HCT116 (cell line): ENCODE measurements around the gene CYB5B. TPM values are rescaled to one million over a fixed set of nuclear protein-coding genes. Genes with fewer than 3 reads are reported as not detected.

ENCODE experiments used
- ATAC-seq: fragments of 200-7000 bp; cut with Tn5 transposase; 2 replicates; pipeline ENCODE4 v1.9.1; 2020; ENCODE audit warnings: mild to moderate bottlenecking, moderate library complexity
- BruUV-seq: library from RNA; stranded (reverse); fragments of 400-500 nt; replicated peaks from 2 replicates; lab custom pipeline; 2021; lab: Mats Ljungman, UMichigan
- CTCF ChIA-PET: fragments of 300-600 bp; sonication (Branson Sonifier 250); formaldehyde crosslinking; loops from one replicate; lab custom pipeline; 2021; ENCODE audit warnings: antibody characterized with exemption; lab: Charles Lee
- POLR2A ChIA-PET: fragments of 300-600, 350-600 bp; sonication (Branson Sonifier 250); formaldehyde crosslinking; loops from one replicate; lab custom pipeline; 2021; ENCODE audit warnings: antibody characterized with exemption; lab: Charles Lee
- RAD21 ChIA-PET, 2 experiments: fragments of 300-600 bp; sonication (Branson Sonifier 250); formaldehyde crosslinking; loops; one replicate each; lab custom pipeline; 2023; ENCODE audit warnings: low total read pairs in 2 of 2; ENCODE audit not compliant: uncharacterized antibody in 2 of 2, unreplicated experiment in 2 of 2, low non-redundant PET in 1 of 2; lab: Charles Lee
- DNase-seq: peaks from one replicate; pipeline ENCODE4 v3.0.0-alpha.2; 2010; ENCODE audit warnings: low read depth, low spot score
- H2AFZ ChIP-seq: fragments of 200-600 bp; shearing (Covaris generic), sonication (generic); 2 replicates; pipeline ENCODE4 v1.6.1; 2017; ENCODE audit warnings: low read depth, mixed run types, mixed read lengths, antibody characterized with exemption, low read length; ENCODE audit not compliant: poor library complexity, severe bottlenecking
- H3K27ac ChIP-seq: 2 replicates; pipeline ENCODE4 v1.5.1; 2012; ENCODE audit warnings: low read depth, low read length
- H3K27me3 ChIP-seq: fragments of 200-600 bp; sonication (generic); 2 replicates; pipeline ENCODE4 v1.6.1; 2016; ENCODE audit warnings: mixed run types, low read length, mixed read lengths; ENCODE audit not compliant: insufficient read depth
- H3K36me3 ChIP-seq, 2 experiments: fragments of 200-500 bp in 1 of 2; fragments of 200-600 bp in 1 of 2; sonication (Bioruptor generic) in 1 of 2; sonication (generic) in 1 of 2; 2 replicates each; pipeline versions ENCODE4 v1.5.1 to v1.6.1; 2014 to 2016; ENCODE audit warnings: low read length in 2 of 2, inconsistent platforms in 1 of 2, mixed read lengths in 1 of 2, mixed run types in 1 of 2; ENCODE audit not compliant: insufficient read depth in 2 of 2, control insufficient read depth in 1 of 2
- H3K4me1 ChIP-seq, 2 experiments: fragments of 200-600 bp in 1 of 2; sonication (generic) in 1 of 2; 2 replicates each; pipeline versions ENCODE4 v1.5.1 to v1.6.1; 2012 to 2017; ENCODE audit warnings: low read length in 2 of 2, inconsistent platforms in 1 of 2, mild to moderate bottlenecking in 1 of 2, mixed read lengths in 1 of 2, mixed run types in 1 of 2, moderate library complexity in 1 of 2; ENCODE audit not compliant: insufficient read depth in 2 of 2, control insufficient read depth in 1 of 2
- H3K4me2 ChIP-seq: fragments of 200-600 bp; sonication (generic); 2 replicates; pipeline ENCODE4 v1.6.1; 2017; ENCODE audit warnings: mixed run types, low read length, mixed read lengths
- H3K4me3 ChIP-seq, 2 experiments: fragments of 200-600 bp in 1 of 2; sonication (generic) in 1 of 2; replicated peaks in 1 of 2; 2 replicates each; pipeline ENCODE4 v1.5.1; 2011 to 2016; ENCODE audit warnings: low read length in 2 of 2, control low read depth in 1 of 2, low read depth in 1 of 2, mild to moderate bottlenecking in 1 of 2, mixed read lengths in 1 of 2, mixed run types in 1 of 2
- H3K79me2 ChIP-seq: fragments of 200-600 bp; sonication (generic); 2 replicates; pipeline ENCODE4 v1.6.1; 2017; ENCODE audit warnings: mild to moderate bottlenecking, mixed run types, low read length, moderate library complexity, mixed read lengths; ENCODE audit not compliant: insufficient read depth
- H3K9ac ChIP-seq: fragments of 200-600 bp; sonication (generic); 2 replicates; pipeline ENCODE4 v1.6.1; 2016; ENCODE audit warnings: low read length, mixed read lengths
- H3K9me2 ChIP-seq: fragments of 200-600 bp; sonication (generic), shearing (Covaris generic); 2 replicates; pipeline ENCODE4 v1.6.1; 2017; ENCODE audit warnings: mixed run types, mild to moderate bottlenecking, moderate library complexity; ENCODE audit not compliant: insufficient read depth
- H3K9me3 ChIP-seq, 2 experiments: fragments of 200-500 bp in 1 of 2; fragments of 200-600 bp in 1 of 2; sonication (Bioruptor generic) in 1 of 2; sonication (generic) in 1 of 2; 2 replicates each; pipeline ENCODE4 v1.6.1; 2014 to 2017; ENCODE audit warnings: low read length in 2 of 2, mixed read lengths in 2 of 2, inconsistent platforms in 1 of 2, low read depth in 1 of 2, mild to moderate bottlenecking in 1 of 2, mixed run types in 1 of 2, moderate library complexity in 1 of 2; ENCODE audit not compliant: control insufficient read depth in 1 of 2, insufficient read depth in 1 of 2
- H4K20me1 ChIP-seq: fragments of 200-600 bp; sonication (generic), shearing (Covaris generic); 2 replicates; pipeline ENCODE4 v1.6.1; 2017; ENCODE audit warnings: mixed run types, mild to moderate bottlenecking, moderate library complexity; ENCODE audit not compliant: insufficient read depth
- CEBPB ChIP-seq: IDR thresholded peaks from 2 replicates; pipeline ENCODE4 v1.6.1; 2012; ENCODE audit warnings: low read depth
- ELF1 ChIP-seq: IDR thresholded peaks from 2 replicates; pipeline ENCODE4 v1.6.1; 2012; ENCODE audit warnings: low read depth, borderline replicate concordance
- EZH2phosphoT487 ChIP-seq: fragments of 200-600 bp; IDR thresholded peaks from 2 replicates; pipeline ENCODE4 v1.6.1; 2018; ENCODE audit warnings: antibody characterized with exemption, borderline replicate concordance
- FOSL1 ChIP-seq: IDR thresholded peaks from 2 replicates; pipeline ENCODE4 v1.6.1; 2012; ENCODE audit warnings: low read depth
- JUND ChIP-seq: IDR thresholded peaks from 2 replicates; pipeline ENCODE4 v1.6.1; 2012
- POLR2A ChIP-seq: IDR thresholded peaks from 2 replicates; pipeline ENCODE4 v1.7.0; 2011; ENCODE audit warnings: borderline replicate concordance; ENCODE audit not compliant: insufficient read depth, insufficient read length; ENCODE audit errors: extremely low read depth
- POLR2AphosphoS5 ChIP-seq: IDR thresholded peaks from 2 replicates; pipeline ENCODE4 v1.6.1; 2011; ENCODE audit warnings: mild to moderate bottlenecking, low read depth, low read length, moderate library complexity
- RAD21 ChIP-seq: IDR thresholded peaks from 2 replicates; pipeline ENCODE4 v1.6.1; 2012; ENCODE audit warnings: low read depth, mild to moderate bottlenecking
- SP1 ChIP-seq: IDR thresholded peaks from 2 replicates; pipeline ENCODE4 v1.6.1; 2012; ENCODE audit warnings: low read depth
- SRF ChIP-seq: IDR thresholded peaks from 2 replicates; pipeline ENCODE4 v1.6.1; 2012; ENCODE audit warnings: low read depth
- YY1 ChIP-seq: IDR thresholded peaks from 2 replicates; pipeline ENCODE4 v1.6.1; 2011; ENCODE audit warnings: low read length, low read depth, moderate library complexity, mild to moderate bottlenecking; ENCODE audit not compliant: insufficient replicate concordance; ENCODE audit errors: extremely low read depth
- intact Hi-C: fragments of 100-400 bp; cut with micrococcal nuclease; formaldehyde crosslinking; loops from 2 replicates; pipeline ENCODE4 v1.10.0; 2022
- total RNA-seq: library from RNA; stranded (reverse); gene quantifications from one replicate; pipeline ENCODE4 v1.2.1, GENCODE V29; 2021; ENCODE audit not compliant: unreplicated experiment

Gene CYB5B
- total RNA-seq, 1 experiment from 2014 or later: 689 TPM

DNA sequence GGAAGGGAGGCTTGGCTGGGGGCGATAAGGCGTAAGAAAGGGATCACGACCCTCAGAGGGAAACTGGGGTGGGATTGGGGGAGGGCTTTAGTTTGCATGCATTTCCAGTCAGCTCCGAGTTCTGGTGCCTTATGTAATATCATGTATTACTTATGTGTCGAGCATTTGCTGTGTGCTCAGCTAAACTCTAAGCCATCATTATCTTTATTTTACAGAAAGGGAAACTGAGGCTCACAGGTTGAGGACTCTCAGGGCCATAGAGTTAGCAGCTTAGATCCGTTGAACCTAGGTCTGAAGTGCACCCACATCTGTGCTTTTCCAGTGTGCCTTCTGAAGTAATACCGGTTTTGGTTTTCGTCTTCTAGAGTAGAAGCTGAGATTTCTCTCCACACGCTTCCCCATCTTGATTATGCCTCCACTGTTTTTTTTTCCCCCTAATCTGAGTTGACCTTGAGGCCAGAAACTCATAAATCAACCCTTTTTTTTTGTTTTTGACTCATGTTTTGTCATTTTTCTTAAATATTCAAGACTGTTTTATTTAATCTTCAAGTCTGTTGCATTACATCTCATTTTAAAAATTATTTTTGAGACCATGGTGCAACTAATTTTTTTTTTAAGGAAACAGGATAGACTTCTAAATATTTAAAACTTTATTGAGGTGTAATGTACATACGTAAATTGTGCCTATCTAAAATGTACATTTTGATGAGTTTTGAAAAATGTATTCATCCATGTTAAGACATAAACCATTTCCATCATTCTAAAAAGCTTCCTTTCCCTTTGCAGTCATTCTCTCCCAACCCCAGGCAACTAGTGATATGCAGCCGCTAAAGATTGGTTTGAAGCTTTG is 741 bp downstream of the CYB5B start:
- H3K36me3 ChIP-seq: peaks cover 19 to 41% of the 10 kb centered on the region in 2 experiments
- H4K20me1 ChIP-seq: no peaks in the 10 kb centered on the region
- H3K4me2 ChIP-seq: peak overlapping the region; percentile 87
- ATAC-seq (peak; percentile 2; the same call in 1 of the 2 replicates), DNase-seq (no peak)
- RAD21 ChIA-PET: no interaction called here
- BruUV-seq: TSS peak; percentile 66
- TF ChIP-seq ELF1 (no peak), SRF (no peak), POLR2AphosphoS5 (no peak), FOSL1 (no peak), RAD21 (no peak), EZH2phosphoT487 (no peak), SP1 (no peak), YY1 (no peak), POLR2A (no peak), JUND (no peak), CEBPB (no peak)
- intact Hi-C loops: no loop called here
- H3K27ac ChIP-seq: peak overlapping the region; percentile 90
- peak overlapping the region; percentile 82 to 99 for H3K4me3 ChIP-seq
- peaks cover 57% of the 10 kb centered on the region for H3K79me2 ChIP-seq
- peak overlapping the region; percentile 84 for H3K9ac ChIP-seq
- H2AFZ ChIP-seq: no peak overlapping the region
- H3K4me1 ChIP-seq: peaks cover 57 to 68% of the 10 kb centered on the region in 2 experiments
- no peaks in the 10 kb centered on the region for H3K27me3 ChIP-seq
- POLR2A ChIA-PET: interaction anchor here (0.5 to 1.7 kb wide), 5 partner anchors 16 to 862 kb away, joined by 3 to 14 read pairs (median 7); no protein-coding TSS in a partner anchor
- peaks cover 0 to 7% of the 10 kb centered on the region in 2 experiments; a peak in 1 of 4 replicates for H3K9me3 ChIP-seq
- no peaks in the 10 kb centered on the region for H3K9me2 ChIP-seq
- CTCF ChIA-PET: no interaction called here
